Smooth muscle cell (in vitro differentiated cells): ENCODE results near the gene RGS12. TPM values are rescaled to one million over a fixed set of nuclear protein-coding genes. Genes with fewer than 3 reads are reported as not detected.
A peak's percentile ranks its signal among the peaks of the same experiment; 100 is the strongest.

ENCODE experiments used
- DNase-seq: peaks from one replicate; lab custom pipeline; 2025; ENCODE audit not compliant: unreplicated experiment; lab: John Stamatoyannopoulos, UW
- H2AFZ ChIP-seq: fragments of 200-600 bp; sonication (generic); 2 replicates; pipeline ENCODE4 v1.6.0; 2016; ENCODE audit warnings: antibody characterized with exemption, low read depth, mild to moderate bottlenecking
- H3F3A ChIP-seq: fragments of 200-600 bp; sonication (generic); 2 replicates; pipeline ENCODE4 v1.6.0; 2017; ENCODE audit warnings: antibody characterized with exemption, low read depth
- H3K27ac ChIP-seq: fragments of 200-600 bp; sonication (generic); 2 replicates; pipeline ENCODE4 v1.5.1; 2016; ENCODE audit warnings: low read depth, mild to moderate bottlenecking
- H3K27me3 ChIP-seq: fragments of 200-600 bp; sonication (generic); 2 replicates; pipeline ENCODE4 v1.6.1; 2016; ENCODE audit warnings: low read depth, mild to moderate bottlenecking
- H3K36me3 ChIP-seq: fragments of 200-600 bp; sonication (generic); 2 replicates; pipeline ENCODE4 v1.5.1; 2016; ENCODE audit warnings: low read depth
- H3K4me1 ChIP-seq: fragments of 200-600 bp; sonication (generic); 2 replicates; pipeline ENCODE4 v1.5.1; 2016; ENCODE audit warnings: low read depth
- H3K4me2 ChIP-seq: fragments of 200-600 bp; sonication (generic); 2 replicates; pipeline ENCODE4 v1.6.0; 2016; ENCODE audit warnings: mild to moderate bottlenecking
- H3K4me3 ChIP-seq: fragments of 200-600 bp; sonication (generic); 2 replicates; pipeline ENCODE4 v1.5.1; 2016; ENCODE audit warnings: mild to moderate bottlenecking
- H3K79me2 ChIP-seq: fragments of 200-600 bp; sonication (generic); 2 replicates; pipeline ENCODE4 v1.6.0; 2016; ENCODE audit warnings: low read depth, mild to moderate bottlenecking
- H3K9ac ChIP-seq: fragments of 200-600 bp; sonication (generic); 2 replicates; pipeline ENCODE4 v1.6.0; 2016; ENCODE audit warnings: low read depth
- H3K9me3 ChIP-seq: fragments of 200-600 bp; sonication (generic); replicated peaks from 2 replicates; pipeline ENCODE4 v1.5.1; 2016; ENCODE audit warnings: low read depth
- H4K20me1 ChIP-seq: fragments of 200-600 bp; sonication (generic); 2 replicates; pipeline ENCODE4 v1.6.0; 2016; ENCODE audit warnings: low read depth
- WGBS: methylation state at CpG from one replicate; pipeline ENCODE4 v1.1.7; 2016; ENCODE audit warnings: low lambda C conversion rate; 5-methylcytosine and 5-hydroxymethylcytosine counted together
- polyA plus RNA-seq: library from polyadenylated mRNA; unstranded; fragments of >200 nt; fragmentation: Nextera tagmentation; extraction: Ambion mirVana; gene quantifications from 2 replicates; pipeline ENCODE4 v1.2.1, GENCODE V29; 2016
- total RNA-seq: library from RNA; depleted of rRNA; stranded (reverse); fragments of >200 nt; gene quantifications from 2 replicates; pipeline ENCODE4 v1.2.3, GENCODE V29; 2014
- TF ChIP-seq, protein P1 (sequence below): fragments of 200-600 bp; sonication (generic); IDR thresholded peaks from 2 replicates; pipeline ENCODE4 v1.5.1; 2017; ENCODE audit warnings: borderline replicate concordance, mild to moderate bottlenecking, antibody characterized with exemption; ENCODE audit not compliant: insufficient read depth, poor library complexity, severe bottlenecking

RGS12 gene
- total and polyA plus RNA-seq, 2 experiments from 2014 or later = 20.5 to 28.5 TPM

DNA sequence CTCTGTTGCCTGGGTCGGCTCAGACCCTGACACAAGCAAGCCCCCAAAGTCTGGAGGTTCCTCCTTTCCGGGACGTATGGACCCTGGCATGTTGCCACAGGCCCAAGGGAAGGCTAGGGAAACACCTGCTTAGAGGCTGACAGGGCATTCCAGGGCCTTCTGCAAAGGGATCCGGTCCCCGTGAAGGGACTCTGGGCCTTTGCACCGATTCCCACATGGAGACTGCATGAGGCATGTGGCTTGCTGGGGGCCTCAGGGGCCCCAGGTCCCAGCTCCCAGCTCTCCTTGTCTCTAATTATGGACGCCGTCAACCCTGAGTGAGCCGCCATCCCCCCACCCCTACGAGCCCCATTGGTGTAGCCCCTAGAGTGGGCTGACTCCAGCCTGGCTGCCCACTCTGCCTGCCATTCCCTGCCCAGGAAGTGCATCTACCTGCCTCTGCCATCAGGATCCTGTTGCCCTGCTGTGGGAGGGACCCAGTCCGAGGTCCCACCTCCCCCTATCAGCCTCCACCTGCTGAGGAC lies 4.2 kb upstream of the RGS12 start:
- no peaks in the 10 kb centered on the region for H4K20me1 ChIP-seq
- no peaks in the 10 kb centered on the region for H3K9me3 ChIP-seq
- WGBS = 92% methylated on average over 11 of the region's 11 CpGs
- peaks cover 5% of the 10 kb centered on the region for H3K4me1 ChIP-seq
- no peak overlapping the region for H3K4me2 ChIP-seq
- TF ChIP-seq, protein P1, sequence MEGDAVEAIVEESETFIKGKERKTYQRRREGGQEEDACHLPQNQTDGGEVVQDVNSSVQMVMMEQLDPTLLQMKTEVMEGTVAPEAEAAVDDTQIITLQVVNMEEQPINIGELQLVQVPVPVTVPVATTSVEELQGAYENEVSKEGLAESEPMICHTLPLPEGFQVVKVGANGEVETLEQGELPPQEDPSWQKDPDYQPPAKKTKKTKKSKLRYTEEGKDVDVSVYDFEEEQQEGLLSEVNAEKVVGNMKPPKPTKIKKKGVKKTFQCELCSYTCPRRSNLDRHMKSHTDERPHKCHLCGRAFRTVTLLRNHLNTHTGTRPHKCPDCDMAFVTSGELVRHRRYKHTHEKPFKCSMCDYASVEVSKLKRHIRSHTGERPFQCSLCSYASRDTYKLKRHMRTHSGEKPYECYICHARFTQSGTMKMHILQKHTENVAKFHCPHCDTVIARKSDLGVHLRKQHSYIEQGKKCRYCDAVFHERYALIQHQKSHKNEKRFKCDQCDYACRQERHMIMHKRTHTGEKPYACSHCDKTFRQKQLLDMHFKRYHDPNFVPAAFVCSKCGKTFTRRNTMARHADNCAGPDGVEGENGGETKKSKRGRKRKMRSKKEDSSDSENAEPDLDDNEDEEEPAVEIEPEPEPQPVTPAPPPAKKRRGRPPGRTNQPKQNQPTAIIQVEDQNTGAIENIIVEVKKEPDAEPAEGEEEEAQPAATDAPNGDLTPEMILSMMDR = no peak
- H3K79me2 ChIP-seq = peaks cover 3% of the 10 kb centered on the region
- no peak overlapping the region for H3K9ac ChIP-seq
- H3K27me3 ChIP-seq = no peaks in the 10 kb centered on the region
- H2AFZ ChIP-seq = no peak overlapping the region
- H3F3A ChIP-seq = peaks cover 8% of the 10 kb centered on the region
- H3K4me3 ChIP-seq = no peak overlapping the region
- H3K36me3 ChIP-seq = no peaks in the 10 kb centered on the region
- DNase-seq = no peak
- H3K27ac ChIP-seq = no peak overlapping the region

DNA sequence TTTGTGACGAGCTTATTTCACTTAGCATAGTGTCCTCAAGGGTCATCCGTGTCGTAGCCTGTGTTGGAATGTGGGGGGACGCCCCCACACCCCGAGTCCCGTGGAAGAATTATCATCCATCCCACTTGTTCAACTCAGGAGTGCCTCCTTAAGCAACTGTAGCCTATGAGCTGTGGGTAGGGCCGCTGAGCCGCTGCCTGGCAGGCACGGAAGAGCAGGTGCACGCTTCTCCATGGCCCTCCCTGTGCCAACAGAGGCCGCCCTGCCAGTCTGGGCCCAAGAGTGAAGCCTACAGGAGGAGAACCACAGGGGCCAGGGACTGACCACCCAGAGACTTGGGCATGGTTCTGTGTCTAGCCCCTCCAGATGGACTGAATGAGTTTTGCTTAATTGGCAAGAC lies 2.3 kb upstream of the RGS12 start:
- no peaks in the 10 kb centered on the region for H3K27me3 ChIP-seq
- peaks cover 8% of the 10 kb centered on the region for H3F3A ChIP-seq
- H3K9me3 ChIP-seq = no peaks in the 10 kb centered on the region
- H3K4me1 ChIP-seq = peaks cover 15% of the 10 kb centered on the region
- no peak overlapping the region for H3K4me2 ChIP-seq
- no peak overlapping the region for H3K9ac ChIP-seq
- no peaks in the 10 kb centered on the region for H4K20me1 ChIP-seq
- TF ChIP-seq, protein P1 = no peak
- 97% methylated on average over 11 of the region's 11 CpGs for WGBS
- no peak overlapping the region for H3K27ac ChIP-seq
- no peak for DNase-seq
- H3K79me2 ChIP-seq = peaks cover 22% of the 10 kb centered on the region
- H3K4me3 ChIP-seq = no peak overlapping the region
- H2AFZ ChIP-seq = no peak overlapping the region
- no peaks in the 10 kb centered on the region for H3K36me3 ChIP-seq

DNA sequence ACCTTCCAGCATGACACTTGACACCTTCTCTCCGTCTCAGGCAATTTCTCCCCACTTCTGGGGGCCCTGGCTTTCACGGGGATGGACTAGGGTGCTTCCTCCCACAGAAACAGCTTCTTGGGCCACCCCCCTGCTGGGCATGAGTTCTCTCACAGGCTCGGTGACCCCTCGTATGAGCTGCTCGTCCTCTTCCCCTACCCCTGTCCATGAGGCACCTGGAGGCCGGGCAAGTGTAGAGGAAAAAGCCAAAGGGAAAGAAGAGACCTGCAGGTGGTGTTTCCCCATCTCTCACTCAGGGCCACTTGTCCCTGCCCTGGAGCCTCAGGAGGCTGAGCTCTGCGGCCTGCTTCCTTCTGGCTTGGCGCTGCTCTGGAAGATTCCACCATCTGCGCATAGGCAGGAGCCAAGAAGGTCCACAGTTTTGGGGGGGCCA lies 1.9 kb upstream of the RGS12 start:
- peak overlapping the region; percentile 92 for H3K4me2 ChIP-seq
- H3K36me3 ChIP-seq = no peaks in the 10 kb centered on the region
- peaks cover 8% of the 10 kb centered on the region for H3F3A ChIP-seq
- no peak overlapping the region for H3K9ac ChIP-seq
- DNase-seq = no peak
- no peak overlapping the region for H2AFZ ChIP-seq
- H4K20me1 ChIP-seq = peaks cover 3% of the 10 kb centered on the region
- H3K27me3 ChIP-seq = no peaks in the 10 kb centered on the region
- H3K79me2 ChIP-seq = peaks cover 26% of the 10 kb centered on the region
- no peak overlapping the region for H3K4me3 ChIP-seq
- no peak overlapping the region for H3K27ac ChIP-seq
- TF ChIP-seq, protein P1 = no peak
- 92% methylated on average over 9 of the region's 9 CpGs for WGBS
- H3K4me1 ChIP-seq = peaks cover 15% of the 10 kb centered on the region
- no peaks in the 10 kb centered on the region for H3K9me3 ChIP-seq

DNA sequence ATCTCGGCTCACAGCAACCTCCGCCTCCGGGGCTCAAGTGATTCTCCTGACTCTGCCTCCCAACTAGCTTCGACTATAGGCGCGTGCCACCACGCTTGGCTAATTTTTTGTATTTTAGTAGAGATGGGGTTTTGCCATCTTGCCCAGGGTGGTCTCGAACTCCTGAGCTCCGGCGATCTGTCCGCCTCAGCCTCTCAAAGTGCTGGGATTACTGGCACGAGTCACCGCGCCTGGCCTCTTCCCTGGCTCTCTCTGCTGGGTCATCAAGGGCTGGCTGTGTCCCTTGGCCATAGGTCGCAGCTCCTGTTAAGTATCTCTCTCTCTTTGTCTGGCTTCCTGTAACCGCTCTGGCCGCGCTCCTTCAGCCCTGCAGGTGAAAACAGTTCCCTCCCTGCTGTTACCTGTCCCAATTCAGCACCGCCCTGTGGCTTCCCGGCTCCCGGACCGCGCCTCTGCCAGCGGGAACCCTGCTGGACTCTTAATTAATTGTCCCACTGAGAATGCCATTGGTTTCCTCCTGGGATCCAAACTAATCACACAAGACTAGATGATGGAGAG lies 1.3 kb upstream of the RGS12 start:
- peak overlapping the region; percentile 65 for H3K9ac ChIP-seq
- H3K36me3 ChIP-seq = no peaks in the 10 kb centered on the region
- DNase-seq = no peak
- H3K4me1 ChIP-seq = peaks cover 15% of the 10 kb centered on the region
- peaks cover 9% of the 10 kb centered on the region for H4K20me1 ChIP-seq
- WGBS = 38% methylated on average over 24 of the region's 24 CpGs
- H3K79me2 ChIP-seq = peaks cover 30% of the 10 kb centered on the region
- peaks cover 8% of the 10 kb centered on the region for H3F3A ChIP-seq
- H3K4me2 ChIP-seq = peak overlapping the region; percentile 92
- TF ChIP-seq, protein P1 = no peak
- H3K27me3 ChIP-seq = no peaks in the 10 kb centered on the region
- H3K4me3 ChIP-seq = peak overlapping the region; percentile 70
- H3K9me3 ChIP-seq = no peaks in the 10 kb centered on the region
- H3K27ac ChIP-seq = peak overlapping the region; percentile 63
- peak overlapping the region; percentile 40 for H2AFZ ChIP-seq
